GF-D8 (cell line): Measurements from ENCODE around the gene CAB39L.
A peak's percentile ranks its signal among the peaks of the same experiment; 100 is the strongest.

Experiments
- DNase-seq: peaks from one replicate; lab custom pipeline; 2025; lab: John Stamatoyannopoulos, UW

CAB39L gene

DNA sequence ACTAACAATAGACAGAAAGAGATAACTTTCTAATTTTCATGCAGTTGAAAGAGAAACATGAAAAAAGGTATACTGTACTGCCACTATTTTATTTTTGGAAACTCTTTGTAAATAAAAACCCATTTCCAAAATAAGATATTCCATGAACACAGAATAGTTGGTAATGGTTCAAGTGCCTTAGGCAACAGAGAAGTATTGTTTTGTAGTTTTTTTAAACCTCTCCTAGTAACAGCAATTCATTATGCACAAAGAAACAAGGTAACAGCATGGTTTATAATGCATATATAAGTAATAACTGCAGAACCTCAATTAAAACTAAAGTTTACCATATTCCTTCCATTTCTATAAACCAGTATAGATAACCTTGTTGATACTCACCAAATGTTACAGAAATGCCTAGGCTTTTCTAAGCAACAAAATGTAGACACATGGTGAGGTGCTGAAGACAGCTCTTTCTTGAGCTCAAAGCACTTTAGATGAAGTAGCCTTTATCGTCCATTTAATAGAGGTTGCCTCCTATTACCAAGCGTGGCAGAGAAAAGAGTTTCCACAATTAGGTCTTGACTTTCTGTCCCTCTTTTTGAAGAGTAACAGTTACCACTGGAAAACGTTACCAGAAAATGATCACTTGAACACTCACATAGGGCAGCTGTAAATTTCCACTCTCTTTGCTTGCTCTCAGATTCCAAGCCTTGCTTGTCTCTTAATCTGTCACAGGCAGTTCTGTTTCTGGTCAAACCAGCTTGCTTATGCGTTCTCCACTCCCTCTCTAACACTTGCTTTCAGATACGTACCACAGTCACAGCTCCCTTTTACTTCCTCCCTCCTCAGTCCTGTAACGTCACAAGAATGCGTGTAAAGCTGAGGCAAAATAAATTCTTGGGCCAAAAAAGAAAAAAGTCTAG is 42.9 kb downstream of the CAB39L start:
- no peak for DNase-seq

- DNase-seq = no peak
These were observed 43.9 kb downstream of the CAB39L start for GRCh38 chr13:49399801-49400472.

GRCh38 chr13:49395878-49396380 is 47.9 kb downstream of the CAB39L start:
- no peak for DNase-seq

GRCh38 chr13:49395451-49395865 is 48.4 kb downstream of the CAB39L start:
- no peak for DNase-seq

GRCh38 chr13:49388091-49388635 is 55.7 kb downstream of the CAB39L start:
- DNase-seq = no peak

DNA sequence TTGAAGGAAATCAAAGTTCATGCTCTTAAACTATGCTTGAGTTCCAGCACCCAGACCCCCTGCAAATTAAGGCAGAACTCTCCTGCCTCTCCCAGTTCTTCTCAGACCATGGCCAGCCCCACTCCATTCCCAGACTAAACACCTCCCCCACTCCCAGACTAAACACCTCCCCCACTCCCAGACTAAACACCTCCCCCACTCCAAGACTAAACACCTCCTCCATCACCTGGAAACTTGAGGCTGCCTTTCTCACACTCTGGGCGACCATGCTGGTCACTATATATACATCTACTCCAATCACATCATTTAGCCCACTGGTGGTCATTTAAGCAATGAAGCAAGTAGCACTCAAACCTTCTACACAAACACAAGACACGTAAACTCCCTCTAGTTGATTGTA is 57.2 kb downstream of the CAB39L start:
- DNase-seq = no peak

- DNase-seq = no peak
These were observed 67.7 kb downstream of the CAB39L start for GRCh38 chr13:49376121-49376520.

- DNase-seq = no peak
These were observed 69.1 kb downstream of the CAB39L start for GRCh38 chr13:49374585-49375290.

DNA sequence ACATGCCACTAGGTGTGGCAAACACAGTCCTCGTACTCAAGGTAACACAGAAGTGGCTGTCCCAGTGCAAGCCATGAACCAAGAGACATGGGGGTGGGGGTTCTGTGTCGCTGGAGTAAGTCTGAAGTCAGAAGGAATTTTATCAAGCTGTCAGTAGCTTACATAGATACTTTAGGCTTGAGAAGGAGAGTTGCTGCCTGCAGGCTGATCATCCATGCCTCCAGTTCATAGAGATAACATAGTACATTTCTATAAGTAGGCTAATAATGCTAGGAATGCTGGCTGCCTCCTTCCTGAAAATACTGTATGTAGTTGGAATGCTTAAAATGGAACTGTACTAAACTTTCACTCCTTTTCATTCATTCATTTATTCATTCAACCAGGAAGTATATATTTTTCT is 70.1 kb downstream of the CAB39L start:
- DNase-seq = no peak

DNA sequence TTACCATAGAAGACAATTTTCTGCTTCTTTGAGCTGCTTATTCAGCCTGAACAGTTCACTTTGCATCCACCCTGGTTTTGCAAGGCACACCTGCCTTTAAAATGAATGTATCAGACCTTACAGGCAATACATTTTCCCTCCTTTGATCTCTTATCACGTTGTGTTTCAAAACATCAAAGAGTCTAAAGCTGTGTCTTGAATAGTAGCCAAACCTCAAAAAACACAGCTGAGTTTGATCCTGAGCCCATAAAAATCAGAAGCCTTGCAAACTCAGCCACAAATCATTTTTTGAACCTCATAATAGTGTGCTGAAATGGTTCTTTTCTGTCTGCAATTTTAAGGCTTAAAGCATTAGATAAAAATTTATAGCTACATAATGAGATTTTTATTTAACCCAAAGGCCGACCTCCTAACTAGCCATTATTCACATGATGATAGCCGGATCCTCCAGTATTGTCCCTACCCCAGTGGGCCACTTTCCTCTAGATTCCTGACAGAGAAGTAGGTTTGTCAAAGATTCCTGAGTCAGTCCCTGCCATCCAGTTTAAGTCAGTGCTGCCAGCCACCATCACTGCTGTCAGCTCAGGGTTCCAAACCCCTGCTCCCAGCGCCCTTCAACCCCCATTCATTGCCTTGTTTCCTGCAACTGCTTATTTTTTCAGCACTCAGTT is 71.8 kb downstream of the CAB39L start:
- peak; percentile 13 for DNase-seq

DNA sequence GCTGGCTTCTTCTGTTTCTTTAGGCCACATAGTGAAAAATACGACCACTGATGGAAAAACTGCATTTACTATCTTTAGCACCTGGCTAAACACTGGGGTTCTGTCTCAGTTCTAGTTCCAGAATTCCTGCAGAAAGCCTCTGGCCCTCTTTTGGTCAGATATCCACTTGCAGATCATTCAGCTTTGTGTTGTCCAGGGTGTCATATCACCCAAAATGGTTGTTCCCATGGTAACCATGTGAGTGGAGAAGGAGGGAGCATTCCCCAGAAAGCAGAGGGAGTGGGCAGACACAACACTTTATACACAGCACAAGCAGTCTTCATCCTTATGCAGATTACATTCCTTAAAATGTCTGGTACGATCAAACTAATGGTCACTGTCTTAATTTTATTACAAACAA is 73.5 kb downstream of the CAB39L start:
- no peak for DNase-seq

GRCh38 chr13:49369866-49370265 is 74.0 kb downstream of the CAB39L start:
- DNase-seq = no peak

- DNase-seq = no peak
These were observed 75.2 kb downstream of the CAB39L start for GRCh38 chr13:49368688-49369087.

DNA sequence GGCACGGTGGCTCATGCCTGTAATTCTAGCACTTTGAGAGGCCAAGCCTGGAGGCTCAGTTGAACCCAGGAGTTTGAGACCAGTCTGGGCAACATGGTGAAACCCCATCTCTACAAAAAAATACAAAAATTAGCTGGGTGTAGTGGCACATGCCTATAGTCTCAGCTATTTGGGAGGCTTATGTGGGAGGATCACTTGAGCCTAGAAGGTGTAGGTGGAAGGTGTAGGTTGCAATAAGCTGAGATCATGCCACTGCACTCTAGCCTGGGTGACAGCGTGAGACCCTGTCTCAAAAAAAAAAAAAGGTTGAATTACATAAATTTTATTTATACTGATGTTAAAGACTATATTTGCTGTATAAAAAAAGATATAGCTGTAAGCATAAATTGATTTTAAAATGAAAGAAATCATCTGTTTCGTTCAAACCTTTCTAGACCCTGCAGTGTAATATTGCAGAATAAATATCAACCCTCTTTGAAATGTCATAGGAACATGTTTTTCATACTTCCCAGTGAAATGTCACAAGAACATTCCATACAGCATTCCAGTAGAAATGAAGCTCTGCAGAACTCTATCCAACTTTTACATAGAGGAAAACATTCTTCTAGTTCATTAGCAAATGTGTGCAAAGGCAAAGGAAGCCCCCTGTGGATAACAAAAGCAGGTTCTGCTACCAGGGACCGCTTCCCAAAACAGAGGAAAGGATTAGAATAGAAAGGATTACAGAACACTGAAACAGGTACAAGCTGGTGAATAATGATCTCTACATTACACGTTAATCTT is 76.0 kb downstream of the CAB39L start:
- DNase-seq = no peak

DNA sequence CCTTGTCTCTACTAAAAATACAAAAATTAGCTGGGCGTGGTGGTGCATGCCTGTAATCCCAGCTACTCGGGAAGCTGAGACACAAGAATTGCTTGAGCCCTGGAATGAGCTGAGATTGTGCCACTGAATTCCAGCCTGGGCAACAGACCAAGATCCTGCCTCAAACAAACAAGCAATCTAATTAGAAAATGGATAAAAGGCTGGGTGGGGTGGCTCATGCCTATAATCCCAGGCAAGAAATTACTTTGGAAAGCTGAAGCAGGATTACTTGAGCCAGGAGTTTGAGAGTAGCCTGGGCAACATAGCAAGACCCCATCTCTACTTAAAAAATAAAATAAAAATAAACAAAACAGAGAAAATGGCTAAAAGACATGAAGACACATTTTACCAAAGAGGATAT is 77.0 kb downstream of the CAB39L start:
- DNase-seq = no peak

GRCh38 chr13:49357694-49358093 is 86.2 kb downstream of the CAB39L start:
- no peak for DNase-seq

- no peak for DNase-seq
These were observed 87.6 kb downstream of the CAB39L start for GRCh38 chr13:49356223-49356622.

- DNase-seq = no peak
These were observed 89.1 kb downstream of the CAB39L start for GRCh38 chr13:49354719-49355118.

- no peak for DNase-seq
These were observed 90.0 kb downstream of the CAB39L start for GRCh38 chr13:49353908-49354307.

DNA sequence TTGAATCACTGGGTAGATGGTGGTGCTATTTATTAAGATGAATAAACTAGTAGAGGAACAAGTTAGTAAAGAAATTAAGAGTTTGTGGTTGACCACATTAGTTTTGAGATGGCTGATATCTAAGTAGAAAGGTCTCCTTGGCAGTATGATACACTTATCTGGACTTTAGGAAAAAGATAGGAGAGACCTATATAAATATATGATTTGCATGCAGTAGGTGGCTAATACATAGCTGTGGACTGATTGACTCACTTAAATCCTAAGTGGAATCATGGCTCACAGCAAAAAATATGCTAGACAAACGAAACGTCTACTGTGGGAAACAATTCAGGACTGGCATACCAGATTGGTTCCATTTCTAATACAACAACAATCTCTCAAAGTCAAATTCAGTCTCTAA is 92.0 kb downstream of the CAB39L start:
- no peak for DNase-seq

DNA sequence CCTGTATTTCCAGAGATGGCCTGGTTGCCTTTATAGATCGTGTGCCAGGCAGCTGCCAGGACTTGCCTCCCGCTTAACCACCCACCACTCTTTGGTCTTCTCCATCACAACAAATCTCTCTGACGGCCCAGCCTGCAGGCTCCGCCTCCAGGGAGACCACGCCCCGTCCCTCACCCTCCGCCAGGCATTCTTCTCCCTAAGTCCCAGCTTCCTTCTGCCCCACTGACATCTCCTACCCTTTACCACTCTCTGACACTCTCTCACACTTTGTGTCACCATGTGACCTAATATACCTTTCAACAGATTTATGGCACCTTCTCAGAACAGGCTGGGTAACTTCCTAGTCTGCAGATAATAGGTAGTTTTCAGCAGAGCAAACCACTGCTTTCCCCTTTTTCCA is 95.1 kb downstream of the CAB39L start:
- no peak for DNase-seq
